H54 (cell line): Measurements from ENCODE around the gene AGBL5.
A peak's percentile ranks its signal among the peaks of the same experiment; 100 is the strongest.

Experiments
- DNase-seq: peaks from one replicate; pipeline ENCODE4 v3.0.0; 2011; ENCODE audit warnings: low spot score, mixed read lengths; ENCODE audit not compliant: insufficient read length
- FAIRE-seq: peaks from 3 replicates; lab custom pipeline; 2011; peaks lifted over from hg19 to GRCh38; lab: Jason Lieb, UNC
- POLR2A ChIP-seq: IDR thresholded peaks from 2 replicates; pipeline ENCODE4 v1.6.1; 2011; ENCODE audit warnings: low read depth, mild to moderate bottlenecking, low read length

The AGBL5 gene, protein sequence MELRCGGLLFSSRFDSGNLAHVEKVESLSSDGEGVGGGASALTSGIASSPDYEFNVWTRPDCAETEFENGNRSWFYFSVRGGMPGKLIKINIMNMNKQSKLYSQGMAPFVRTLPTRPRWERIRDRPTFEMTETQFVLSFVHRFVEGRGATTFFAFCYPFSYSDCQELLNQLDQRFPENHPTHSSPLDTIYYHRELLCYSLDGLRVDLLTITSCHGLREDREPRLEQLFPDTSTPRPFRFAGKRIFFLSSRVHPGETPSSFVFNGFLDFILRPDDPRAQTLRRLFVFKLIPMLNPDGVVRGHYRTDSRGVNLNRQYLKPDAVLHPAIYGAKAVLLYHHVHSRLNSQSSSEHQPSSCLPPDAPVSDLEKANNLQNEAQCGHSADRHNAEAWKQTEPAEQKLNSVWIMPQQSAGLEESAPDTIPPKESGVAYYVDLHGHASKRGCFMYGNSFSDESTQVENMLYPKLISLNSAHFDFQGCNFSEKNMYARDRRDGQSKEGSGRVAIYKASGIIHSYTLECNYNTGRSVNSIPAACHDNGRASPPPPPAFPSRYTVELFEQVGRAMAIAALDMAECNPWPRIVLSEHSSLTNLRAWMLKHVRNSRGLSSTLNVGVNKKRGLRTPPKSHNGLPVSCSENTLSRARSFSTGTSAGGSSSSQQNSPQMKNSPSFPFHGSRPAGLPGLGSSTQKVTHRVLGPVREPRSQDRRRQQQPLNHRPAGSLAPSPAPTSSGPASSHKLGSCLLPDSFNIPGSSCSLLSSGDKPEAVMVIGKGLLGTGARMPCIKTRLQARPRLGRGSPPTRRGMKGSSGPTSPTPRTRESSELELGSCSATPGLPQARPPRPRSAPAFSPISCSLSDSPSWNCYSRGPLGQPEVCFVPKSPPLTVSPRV

DNA sequence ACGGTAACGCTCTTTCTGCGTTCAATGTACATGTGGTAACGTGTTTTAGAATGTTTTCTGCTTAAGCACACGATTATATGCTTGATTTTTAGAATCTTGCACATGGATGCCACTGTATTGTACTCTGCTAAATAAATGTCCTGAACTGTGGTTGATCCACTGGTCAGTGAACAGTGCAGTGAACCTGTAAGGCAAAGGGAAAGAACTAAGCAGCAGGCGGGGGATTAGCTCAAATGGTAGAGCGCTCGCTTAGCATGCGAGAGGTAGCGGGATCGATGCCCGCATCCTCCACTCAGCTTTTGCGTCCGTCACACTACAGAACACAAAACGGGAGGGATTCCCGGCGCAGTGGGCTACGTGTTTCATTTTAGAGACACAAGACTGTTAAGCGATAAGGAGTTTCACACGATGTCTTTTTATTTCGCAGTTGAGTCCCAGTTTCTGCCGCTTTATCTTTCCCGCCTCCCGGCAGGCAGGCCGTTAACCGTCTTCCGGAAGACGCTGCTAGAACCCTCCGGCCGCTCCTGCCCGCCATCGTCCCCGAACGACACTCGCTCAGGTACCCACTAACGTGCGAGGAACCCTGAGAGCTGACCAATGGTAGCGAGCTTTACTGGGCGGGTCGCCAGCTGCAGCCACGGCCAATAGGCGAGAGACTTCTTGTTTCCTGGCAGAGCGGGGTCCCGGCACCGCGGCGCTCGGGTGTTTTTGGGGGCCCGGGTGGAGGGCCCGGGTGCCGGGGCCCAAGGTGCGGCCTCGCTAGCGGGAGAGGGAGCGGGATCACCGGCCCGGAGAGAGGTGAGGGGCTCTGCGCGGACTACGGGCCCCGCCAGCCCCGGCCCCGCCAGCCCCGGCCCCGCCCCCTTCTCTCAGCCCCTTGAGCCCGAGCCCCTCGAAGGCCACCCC lies at the start of gene AGBL5:
AGBL5 (plus strand) TSS at position 673 of the 906 bp plus-strand sequence. CDS start 1,291 bp downstream, outside the sequence.
- TF ChIP-seq POLR2A, result peak; percentile 19; the same call in 1 of the 2 replicates
- DNase-seq (peak; percentile 97), FAIRE-seq (no peak)

DNA sequence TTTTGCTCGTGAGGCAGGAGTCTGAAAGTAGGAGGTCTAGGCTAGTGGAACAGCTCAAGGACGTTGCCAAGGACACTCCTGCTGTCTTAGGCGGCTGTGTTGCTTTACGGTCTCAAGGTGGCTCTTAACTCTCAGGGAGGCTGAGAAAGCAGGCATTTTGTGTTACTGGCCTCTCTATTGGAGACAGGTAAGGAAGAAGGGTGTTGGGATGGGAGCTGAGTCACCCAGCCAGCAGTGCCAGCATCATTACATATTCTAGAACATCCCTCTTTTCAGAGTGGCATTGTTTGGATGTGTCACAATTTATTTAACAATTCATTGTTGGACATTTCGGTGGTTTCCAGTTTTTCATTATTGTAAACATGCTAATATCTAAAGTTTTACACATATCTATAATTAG lies 49.5 kb upstream of the AGBL5 start:
- FAIRE-seq (no peak), DNase-seq (no peak)
- TF ChIP-seq POLR2A, result no peak

DNA sequence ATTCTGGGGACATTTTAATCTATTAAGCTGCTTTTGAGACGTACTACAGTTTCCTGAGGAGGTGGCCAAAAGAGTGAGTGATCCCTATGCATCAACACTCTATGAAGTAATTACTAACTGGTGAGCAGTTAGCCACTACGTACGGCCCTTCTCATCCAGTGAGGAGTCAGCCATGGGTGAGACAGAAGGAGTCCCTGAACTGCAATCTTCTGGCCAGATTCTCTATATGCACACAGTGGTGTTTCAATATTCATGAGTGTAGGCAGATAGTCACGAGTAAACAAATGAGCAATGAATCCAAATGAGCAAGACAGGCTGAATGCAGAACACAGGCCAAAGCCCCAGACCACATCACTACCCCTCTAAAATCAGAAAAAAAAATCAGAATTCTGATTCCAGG lies 48.5 kb upstream of the AGBL5 start:
- FAIRE-seq (no peak), DNase-seq (no peak)
- TF ChIP-seq POLR2A, result no peak

DNA sequence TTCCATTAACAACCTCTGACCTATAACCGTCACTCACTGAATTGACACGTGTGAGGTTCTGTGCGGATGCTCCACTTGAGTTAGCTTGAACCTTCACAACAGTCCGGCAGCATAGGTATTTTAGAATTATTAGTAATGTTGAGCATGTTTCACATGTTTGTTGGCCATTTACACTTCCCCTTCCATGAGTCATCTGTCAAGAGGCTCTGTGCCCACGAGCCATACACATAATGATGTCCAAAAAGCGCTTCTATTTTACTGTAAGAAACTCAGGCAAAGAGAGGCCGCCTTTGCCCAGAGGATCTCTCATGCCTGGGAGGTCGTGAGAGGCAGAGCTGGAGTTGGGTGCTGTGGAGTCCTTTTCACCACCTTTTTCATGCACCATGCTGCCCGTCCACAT lies 47.6 kb upstream of the AGBL5 start:
- no peak for TF ChIP-seq POLR2A
- no peak for DNase-seq
- FAIRE-seq, result peak; percentile 53

DNA sequence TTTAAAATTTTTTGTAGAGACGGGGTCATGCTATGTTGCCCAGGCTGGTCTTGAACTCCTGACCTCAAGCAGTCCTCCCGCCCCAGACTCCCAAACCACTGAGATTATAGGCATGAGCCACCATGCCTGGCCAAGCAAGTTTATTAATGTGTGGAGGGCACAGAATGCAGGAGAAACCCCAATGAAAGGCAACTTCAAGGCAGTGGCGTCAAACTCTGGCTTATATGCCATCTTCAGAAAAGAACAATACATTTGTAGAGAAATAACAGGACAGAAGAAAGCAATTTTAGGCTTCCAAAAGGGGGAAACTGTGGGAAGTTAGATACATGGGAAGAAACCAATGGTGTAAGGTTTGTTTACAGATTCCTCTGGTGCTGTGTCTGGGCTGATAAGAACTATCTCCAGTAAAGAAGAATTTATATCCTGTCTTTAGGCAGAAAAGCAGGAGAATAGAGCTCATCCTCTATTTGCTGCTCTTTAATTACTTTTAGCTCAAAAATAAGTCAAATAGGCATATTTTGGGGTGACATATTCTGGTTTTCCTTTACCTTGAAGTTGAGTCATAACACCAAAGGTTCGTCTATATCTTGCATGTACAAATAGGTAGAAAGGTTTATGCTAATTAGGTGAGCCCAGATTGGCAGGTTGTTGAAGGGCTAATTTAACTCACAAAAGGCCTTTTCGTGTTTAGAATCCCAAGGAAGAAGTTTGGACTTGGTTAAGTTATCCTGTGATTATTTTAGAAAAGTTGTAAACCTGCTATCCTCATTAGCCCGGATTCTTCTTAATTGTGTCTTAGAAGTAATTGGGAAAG lies 44.7 kb upstream of the AGBL5 start:
- no peak for FAIRE-seq
- no peak for TF ChIP-seq POLR2A
- DNase-seq, result no peak

DNA sequence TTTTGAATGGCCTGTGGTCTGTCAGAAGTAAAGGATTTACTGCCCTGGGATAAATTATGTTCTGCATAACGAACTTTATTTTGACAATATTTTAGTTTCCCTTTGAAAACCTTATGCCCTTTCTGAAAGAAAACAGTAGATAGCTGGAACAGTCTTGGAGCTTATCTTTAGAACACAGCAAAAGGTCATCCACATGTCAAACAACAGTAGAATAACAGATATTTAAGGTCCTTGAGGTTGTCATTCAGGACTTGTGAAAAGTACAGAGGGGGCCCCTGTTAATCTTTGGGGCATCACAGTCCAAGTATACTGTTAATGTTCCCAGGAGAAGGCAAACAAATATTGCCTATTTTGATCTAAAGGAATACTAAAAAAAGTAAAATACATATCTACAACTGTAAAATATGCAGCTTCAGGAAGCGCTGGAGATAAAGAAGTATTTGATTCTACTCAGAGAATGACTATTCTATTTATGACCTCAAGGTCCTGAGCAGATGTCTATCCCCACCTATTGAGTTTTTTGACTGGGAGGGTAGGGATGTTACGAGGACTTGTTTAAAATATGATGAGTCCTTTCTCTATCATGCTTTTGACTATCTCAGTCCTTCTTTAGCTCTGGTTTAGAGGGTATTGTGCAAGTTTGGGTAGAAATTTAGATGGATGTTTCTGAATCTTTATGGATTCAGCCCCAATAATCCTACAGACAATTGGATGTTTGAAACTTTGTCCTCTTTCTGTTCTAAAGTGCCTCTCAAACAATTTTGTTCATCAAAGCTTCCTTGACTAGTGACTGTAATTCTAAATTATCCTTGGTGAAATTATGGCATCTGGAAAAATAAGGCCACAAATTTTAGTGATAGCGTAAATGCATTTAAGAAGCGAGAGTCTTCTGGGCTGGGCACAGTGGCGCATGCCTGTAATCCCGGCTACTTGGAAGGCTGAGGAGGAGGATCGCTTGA lies 43.8 kb upstream of the AGBL5 start:
- no peak for TF ChIP-seq POLR2A
- FAIRE-seq (no peak), DNase-seq (no peak)

DNA sequence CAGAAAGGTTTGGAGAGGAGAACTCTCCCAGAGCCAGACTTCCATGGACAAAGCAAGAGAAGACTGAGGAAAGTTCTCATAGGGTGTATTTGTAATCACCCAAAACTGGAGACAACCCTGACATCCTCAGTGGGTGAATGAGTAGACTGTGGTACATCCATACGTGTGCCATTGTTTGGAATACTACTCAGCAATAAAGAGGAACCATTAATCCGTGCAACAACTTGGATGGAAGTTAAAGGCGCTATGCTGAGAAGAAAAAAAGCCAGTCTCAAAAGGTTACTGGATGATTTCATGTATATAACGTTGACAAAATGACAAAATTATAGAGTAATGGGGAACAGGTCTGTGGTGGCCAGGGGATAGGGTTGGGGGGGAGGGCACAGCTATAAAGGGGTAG lies 42.8 kb upstream of the AGBL5 start:
- DNase-seq (no peak), FAIRE-seq (no peak)
- no peak for TF ChIP-seq POLR2A

DNA sequence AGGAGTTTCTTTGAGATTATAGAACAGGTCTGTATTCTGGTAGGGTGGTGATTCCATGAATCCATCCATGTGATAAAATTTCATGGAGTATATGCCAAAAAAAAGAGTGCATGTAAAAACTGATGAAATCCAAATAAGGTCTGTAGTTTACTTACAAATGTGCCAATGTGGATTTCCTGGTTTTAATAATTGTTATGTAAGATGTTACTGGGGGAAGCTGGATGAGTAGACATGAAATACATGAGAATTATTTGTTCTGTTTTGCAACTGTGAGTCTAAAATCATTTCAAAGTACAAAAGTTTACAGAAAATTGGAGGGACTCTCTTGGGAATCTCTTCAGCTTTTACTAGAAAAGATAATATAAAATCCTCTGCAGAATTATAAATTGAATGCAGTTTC lies 42.4 kb upstream of the AGBL5 start:
- no peak for TF ChIP-seq POLR2A
- DNase-seq, result no peak
- FAIRE-seq, result no peak

DNA sequence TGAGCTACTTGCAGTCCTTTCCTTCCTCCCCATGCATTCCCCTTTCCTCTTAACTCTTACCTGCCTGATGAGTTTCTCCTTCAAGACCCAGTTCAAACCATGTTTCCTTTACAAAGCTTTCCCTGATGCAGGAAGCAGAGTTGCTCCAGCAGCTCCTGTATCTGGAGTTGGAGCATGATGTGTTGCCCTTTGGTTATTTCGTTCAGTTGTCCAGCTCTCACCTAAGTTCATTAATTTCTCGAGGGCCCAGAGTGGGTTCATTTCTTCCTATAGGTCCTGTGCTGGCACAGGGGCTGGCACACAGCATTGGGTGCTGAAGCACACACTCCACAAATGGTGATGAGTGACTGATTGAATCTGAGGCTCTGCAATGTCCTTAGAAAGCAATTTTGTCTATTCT lies 41.8 kb upstream of the AGBL5 start:
- no peak for TF ChIP-seq POLR2A
- no peak for DNase-seq
- FAIRE-seq, result no peak

DNA sequence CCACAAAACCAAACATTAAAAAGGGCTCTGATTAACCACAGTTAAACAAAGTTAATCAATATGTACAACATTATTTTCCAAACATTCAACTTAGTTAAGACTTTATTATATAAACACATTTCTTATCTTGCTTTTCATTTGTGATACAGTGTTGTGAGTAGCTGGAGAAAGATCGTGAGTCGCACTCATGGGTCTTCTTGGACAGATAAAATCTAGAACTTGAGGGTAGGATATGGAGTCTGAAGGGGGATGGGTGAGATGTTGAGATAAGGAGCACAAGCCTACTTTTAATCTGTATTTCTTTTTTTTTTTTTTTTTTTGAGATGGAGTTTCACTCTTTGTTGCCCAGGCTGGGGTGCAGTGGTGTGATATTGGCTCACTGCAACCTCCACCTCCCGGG lies 41.3 kb upstream of the AGBL5 start:
- FAIRE-seq, result no peak
- TF ChIP-seq POLR2A, result no peak
- DNase-seq, result no peak

DNA sequence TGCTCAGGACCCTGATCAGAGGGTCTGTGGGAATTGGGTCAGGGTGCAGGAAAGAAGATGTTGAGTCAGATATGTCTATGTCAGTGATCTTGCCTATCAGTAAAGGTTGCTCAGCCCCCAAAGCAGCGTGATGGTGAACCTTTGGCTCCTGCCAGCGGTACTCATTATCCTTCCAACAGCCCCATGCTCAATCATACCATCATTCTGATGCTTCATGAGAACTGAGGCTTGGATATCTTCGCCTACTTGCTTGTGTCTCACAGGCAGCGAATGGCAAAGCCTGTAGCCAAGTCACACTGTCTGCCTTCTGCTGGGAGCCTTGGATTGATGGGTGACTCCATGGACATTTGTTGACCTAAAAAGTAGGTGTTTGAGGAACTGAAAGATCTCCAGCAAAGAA lies 37.7 kb upstream of the AGBL5 start:
- no peak for TF ChIP-seq POLR2A
- DNase-seq (no peak), FAIRE-seq (no peak)
